K562 (cell line): ENCODE results near the gene FAM53C. TPM values are rescaled to one million over a fixed set of nuclear protein-coding genes. Genes with fewer than 3 reads are reported as not detected.

ENCODE experiments used
- ATAC-seq: fragments of 200-7000 bp; cut with Tn5 transposase; 3 replicates; pipeline ENCODE4 v1.9.1; 2020; ENCODE audit warnings: moderate library complexity
- BruUV-seq: library from RNA; stranded (reverse); fragments of 400-500 nt; replicated peaks from 2 replicates; lab custom pipeline; 2021; lab: Mats Ljungman, UMichigan
- CTCF ChIA-PET: fragments of 300-600 bp; formaldehyde crosslinking; extraction: SDS; loops from one replicate; lab custom pipeline; 2021; ENCODE audit warnings: low intra/inter-chr PET ratio; lab: Yijun Ruan, JAX
- POLR2A ChIA-PET: fragments of 300-600, 350-650 bp; sonication (Branson Sonifier 250); formaldehyde crosslinking; extraction: SDS; loops from one replicate; lab custom pipeline; 2021; ENCODE audit warnings: antibody characterized with exemption, inconsistent platforms; lab: Yijun Ruan, JAX
- DNase-seq, 4 experiments: peaks; one replicate each; pipeline versions ENCODE4 v3.0.0 to v3.0.0-alpha.2; 2011 to 2018; ENCODE audit warnings: low spot score in 3 of 4, mixed read lengths in 3 of 4; ENCODE audit errors: extremely low read depth in 1 of 4
- FAIRE-seq: peaks from 2 replicates; lab custom pipeline; 2011; peaks lifted over from hg19 to GRCh38; lab: Jason Lieb, UNC
- H2AFZ ChIP-seq: 2 replicates; pipeline ENCODE4 v1.6.0; 2011; ENCODE audit warnings: low read depth, low read length, control low read depth, inconsistent platforms
- H3K27ac ChIP-seq: fragments of 200-600 bp; 3 replicates; pipeline ENCODE4 v1.8.0; 2011; ENCODE audit warnings: low read depth, mild to moderate bottlenecking, control low read depth, inconsistent platforms, low read length, moderate library complexity, mixed read lengths; ENCODE audit errors: extremely low read depth
- H3K27me3 ChIP-seq, 2 experiments: fragments of 300-600 bp in 1 of 2; 2 replicates in 1 of 2; 3 replicates in 1 of 2; pipeline versions ENCODE4 v1.6.0 to v1.8.0; 2011; ENCODE audit warnings: inconsistent platforms in 2 of 2, low read length in 2 of 2, mild to moderate bottlenecking in 1 of 2, mixed read lengths in 1 of 2, moderate library complexity in 1 of 2; ENCODE audit not compliant: control insufficient read depth in 2 of 2, insufficient read depth in 2 of 2
- H3K36me3 ChIP-seq: fragments of 300-600 bp; 3 replicates; pipeline ENCODE4 v1.8.0; 2011; ENCODE audit warnings: mild to moderate bottlenecking, low read length, inconsistent platforms; ENCODE audit not compliant: control insufficient read depth, insufficient read depth
- H3K4me1 ChIP-seq, 2 experiments: fragments of 200-600 bp in 1 of 2; replicated peaks in 1 of 2; 2 replicates in 1 of 2; 3 replicates in 1 of 2; pipeline versions ENCODE4 v1.5.1 to v1.8.0; 2011; ENCODE audit warnings: inconsistent platforms in 2 of 2, low read length in 2 of 2, mild to moderate bottlenecking in 1 of 2, mixed read lengths in 1 of 2, moderate library complexity in 1 of 2; ENCODE audit not compliant: control insufficient read depth in 2 of 2, insufficient read depth in 2 of 2
- H3K4me2 ChIP-seq: 2 replicates; pipeline ENCODE4 v1.6.1; 2011; ENCODE audit warnings: low read length, control low read depth, inconsistent platforms, mixed read lengths; ENCODE audit not compliant: insufficient read depth
- H3K4me3 ChIP-seq: fragments of 200-600 bp; sonication (generic), shearing (Covaris generic); 2 replicates; pipeline ENCODE4 v1.5.1; 2016; ENCODE audit warnings: control low read depth, inconsistent platforms
- H3K79me2 ChIP-seq: fragments of 200-600 bp; 3 replicates; pipeline ENCODE4 v1.8.0; 2011; ENCODE audit warnings: low read length, inconsistent platforms; ENCODE audit not compliant: control insufficient read depth, insufficient read depth
- H3K9ac ChIP-seq, 2 experiments: 2 replicates each; pipeline versions ENCODE4 v1.6.0 to v1.6.1; 2011; ENCODE audit warnings: low read depth in 2 of 2, low read length in 2 of 2, control low read depth in 1 of 2, inconsistent platforms in 1 of 2, mild to moderate bottlenecking in 1 of 2, mixed read lengths in 1 of 2; ENCODE audit not compliant: insufficient read depth in 1 of 2
- H3K9me1 ChIP-seq: one replicate; pipeline ENCODE4 v1.6.0; 2011; ENCODE audit warnings: inconsistent platforms, mild to moderate bottlenecking, low read length, moderate library complexity; ENCODE audit not compliant: control insufficient read depth, insufficient read depth
- H3K9me3 ChIP-seq: replicated peaks from 2 replicates; pipeline ENCODE4 v1.5.1; 2011; ENCODE audit warnings: low read depth, low read length, inconsistent platforms; ENCODE audit not compliant: control insufficient read depth, insufficient read depth
- H4K20me1 ChIP-seq: replicated peaks from 2 replicates; pipeline ENCODE4 v1.6.1; 2011; ENCODE audit warnings: low read length, inconsistent platforms, mixed read lengths; ENCODE audit not compliant: control insufficient read depth, insufficient read depth
- ARID1B ChIP-seq: fragments of 450-650 bp; IDR thresholded peaks from 2 replicates; pipeline ENCODE4 v1.6.1; 2016; ENCODE audit warnings: antibody characterized with exemption, mild to moderate bottlenecking, inconsistent platforms
- BMI1 ChIP-seq: fragments of 150-350 bp; IDR thresholded peaks from 2 replicates; pipeline ENCODE4 v1.6.1; 2014; ENCODE audit warnings: low read length
- BRD4 ChIP-seq: fragments of 200-600 bp; sonication (generic); IDR thresholded peaks from 2 replicates; pipeline ENCODE4 v1.6.1; 2017; ENCODE audit warnings: inconsistent platforms
- CBFA2T3 ChIP-seq: fragments of 450-650 bp; IDR thresholded peaks from 2 replicates; pipeline ENCODE4 v1.6.1; 2017
- CHD4 ChIP-seq: fragments of 200-600 bp; sonication (generic); IDR thresholded peaks from 3 replicates; pipeline ENCODE4 v1.6.1; 2012; ENCODE audit warnings: low read depth, mild to moderate bottlenecking, mixed read lengths, low read length, inconsistent platforms; ENCODE audit not compliant: insufficient read depth, insufficient replicate concordance, poor library complexity, severe bottlenecking
- DPF2 ChIP-seq: fragments of 450-650 bp; IDR thresholded peaks from 2 replicates; pipeline ENCODE4 v1.6.1; 2016
- HIVEP1 ChIP-seq: fragments of 250-450 bp; sonication (Bioruptor Pico); IDR thresholded peaks from 2 replicates; pipeline ENCODE4 v1.4.0; 2020; ENCODE audit warnings: mild to moderate bottlenecking
- KDM4B ChIP-seq, 2 experiments: fragments of 450-650 bp in 1 of 2; sonication (generic) in 1 of 2; IDR thresholded peaks; 2 replicates each; pipeline ENCODE4 v1.6.1; 2016 to 2017; ENCODE audit warnings: borderline replicate concordance in 2 of 2, antibody characterized with exemption in 1 of 2, low read depth in 1 of 2, mild to moderate bottlenecking in 1 of 2
- NR2C1 ChIP-seq, 2 experiments: fragments of 450-650 bp; IDR thresholded peaks; 2 replicates each; pipeline ENCODE4 v1.6.1; 2017; ENCODE audit warnings: mild to moderate bottlenecking in 2 of 2, antibody characterized with exemption in 1 of 2, inconsistent platforms in 1 of 2, missing compliant biosample characterization in 1 of 2, missing genetic modification characterization in 1 of 2
- TCF3 ChIP-seq: sonication (generic); formaldehyde crosslinking; IDR thresholded peaks from 2 replicates; pipeline ENCODE4 v1.4.0; 2020; ENCODE audit warnings: mild to moderate bottlenecking, missing genetic modification reagents
- ZNF830 ChIP-seq: fragments of 250-450 bp; sonication (Bioruptor Pico); IDR thresholded peaks from 2 replicates; pipeline ENCODE4 v1.5.0; 2021; ENCODE audit warnings: mild to moderate bottlenecking
- WGBS: fragments of 100-300 bp; shearing (Covaris generic); methylation state at CpG from one replicate; pipeline ENCODE4 v1.1.6; 2016; ENCODE audit warnings: low coverage, mixed read lengths; ENCODE audit not compliant: insufficient coverage; ENCODE audit errors: missing lambda C conversion rate; 5-methylcytosine and 5-hydroxymethylcytosine counted together
- in situ Hi-C: fragments of 300-500 bp; cut with MboI; formaldehyde crosslinking; loops from 4 replicates; pipeline ENCODE4 v1.15.0; 2018; ENCODE audit warnings: inconsistent platforms, mixed read lengths
- intact Hi-C: fragments of 100-400 bp; cut with micrococcal nuclease; formaldehyde crosslinking; loops from 2 replicates; pipeline ENCODE4 v1.14.2; 2022
- polyA plus RNA-seq, 8 experiments: library from polyadenylated mRNA; depleted of rRNA in 4 of 8; stranded (reverse) in 5 of 8; unstranded in 3 of 8; fragments of >200 nt; fragmentation: Nextera tagmentation in 2 of 8; fragmentation: Illumina TruSeq in 1 of 8; extraction: Ambion mirVana in 2 of 8; extraction: Trizol in 1 of 8; gene quantifications; 2 replicates each; pipeline versions ENCODE4 v1.2.1 to v1.2.3, GENCODE V29; 2011 to 2014; ENCODE audit warnings: inconsistent platforms in 1 of 8, missing spikeins in 1 of 8
- total RNA-seq, 7 experiments: library from RNA; depleted of rRNA in 6 of 7; stranded (reverse); fragments of >200 nt in 6 of 7; fragmentation: Illumina TruSeq in 2 of 7; extraction: Trizol in 2 of 7; gene quantifications; 2 replicates each; pipeline versions ENCODE4 v1.2.1 to v1.2.3, GENCODE V29; 2011 to 2021; ENCODE audit warnings: low replicate concordance in 1 of 7
- TF ChIP-seq, protein P1 (sequence below): sonication (generic); IDR thresholded peaks from 2 replicates; pipeline ENCODE4 v1.6.1; 2016

Gene FAM53C
- total and polyA plus RNA-seq, 9 of the 15 experiments (the other 6 are each of a cell fraction or from before 2014, with no cell fraction given): 9.7 to 38.5 (median 25.2) TPM

DNA sequence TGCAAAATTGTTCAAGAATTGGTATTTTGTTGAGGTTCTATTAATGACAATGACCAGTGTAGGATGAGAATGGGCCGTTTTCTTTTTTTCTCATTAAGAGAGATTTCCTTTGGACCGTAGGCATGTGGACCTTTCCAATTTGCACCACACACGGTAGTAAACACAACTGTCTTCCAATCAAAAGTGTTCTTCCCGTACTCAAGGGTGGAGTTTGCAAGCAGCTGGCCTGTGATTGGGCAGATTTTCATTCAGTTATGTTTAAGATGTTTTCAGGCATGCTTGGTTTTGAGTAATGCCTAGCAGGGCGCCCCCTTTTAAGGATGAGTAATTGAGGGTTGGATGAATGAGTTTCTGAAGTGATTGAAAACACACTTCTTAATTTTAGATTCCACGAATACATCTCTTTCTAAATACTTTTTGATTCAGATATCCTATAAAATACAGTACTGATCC lies 16.9 kb downstream of the FAM53C start (continued):
- no peak for TF ChIP-seq KDM4B (IDR thresholded peaks at IDR 0.05; ENCODE audit: borderline replicate concordance in 2 of 2, low read depth in 1 of 2)
- no peak for TF ChIP-seq CHD4
- no peak for TF ChIP-seq NR2C1 (IDR thresholded peaks at IDR 0.05)
- no peak for TF ChIP-seq NR2C1 (tag; IDR thresholded peaks at IDR 0.05)
- no peak for TF ChIP-seq ZNF830 (CRISPR knock-in tag)
- TF ChIP-seq HIVEP1 (CRISPR knock-in tag): no peak
- TF ChIP-seq BMI1: no peak

DNA sequence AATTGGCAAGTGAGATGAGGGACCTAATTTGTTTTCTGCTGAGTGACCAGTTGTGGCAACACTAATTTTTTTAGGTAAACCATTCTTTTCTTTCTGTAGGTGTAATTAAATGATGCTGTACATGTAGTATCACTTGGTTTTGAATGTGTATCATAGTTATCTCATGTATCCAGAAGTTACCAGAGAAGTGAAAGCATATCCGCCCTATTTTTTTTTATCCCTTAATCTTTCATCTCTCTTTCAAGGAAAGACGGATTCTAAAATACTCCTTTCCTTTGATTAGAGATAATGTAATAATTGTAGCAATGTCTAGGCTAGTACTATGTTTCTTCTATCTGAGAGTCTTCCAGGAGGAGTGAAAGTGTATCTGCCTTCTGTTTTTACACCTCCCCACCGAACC lies 21.6 kb downstream of the FAM53C start:
- no TSS peak for BruUV-seq
- H3K27me3 ChIP-seq: no peaks in the 10 kb centered on the region
- FAIRE-seq (no peak), DNase-seq (no peak), ATAC-seq (peak; percentile 31; the same call in 2 of the 3 replicates)
- no peaks in the 10 kb centered on the region for H3K9me1 ChIP-seq
- in situ Hi-C loops: no loop called here
- H3K9me3 ChIP-seq: no peaks in the 10 kb centered on the region
- 2% methylated on average over 3 of the region's 3 CpGs for WGBS
- H4K20me1 ChIP-seq: peaks cover 19% of the 10 kb centered on the region
- H3K79me2 ChIP-seq: peaks cover 94% of the 10 kb centered on the region
- intact Hi-C loops: no loop called here
- no peak overlapping the region; the same call in 1 of the 2 replicates for H3K4me2 ChIP-seq
- peak overlapping the region in 1 of 2 experiments; percentile 11; a peak in 2 of 4 replicates for H3K9ac ChIP-seq
- H3K4me3 ChIP-seq: no peak overlapping the region
- CTCF ChIA-PET: interaction anchor here (0.7 kb wide), 1 partner anchor 10 kb away, joined by 3 read pairs; no protein-coding TSS in a partner anchor
- H3K27ac ChIP-seq: peak overlapping the region; percentile 17; the same call in 1 of the 3 replicates
- H2AFZ ChIP-seq: no peak overlapping the region
- H3K36me3 ChIP-seq: peaks cover 10% of the 10 kb centered on the region; the same call in 1 of the 3 replicates
- TF ChIP-seq ARID1B: peak; percentile 58
- TF ChIP-seq BRD4: no peak
- TF ChIP-seq, protein P1, sequence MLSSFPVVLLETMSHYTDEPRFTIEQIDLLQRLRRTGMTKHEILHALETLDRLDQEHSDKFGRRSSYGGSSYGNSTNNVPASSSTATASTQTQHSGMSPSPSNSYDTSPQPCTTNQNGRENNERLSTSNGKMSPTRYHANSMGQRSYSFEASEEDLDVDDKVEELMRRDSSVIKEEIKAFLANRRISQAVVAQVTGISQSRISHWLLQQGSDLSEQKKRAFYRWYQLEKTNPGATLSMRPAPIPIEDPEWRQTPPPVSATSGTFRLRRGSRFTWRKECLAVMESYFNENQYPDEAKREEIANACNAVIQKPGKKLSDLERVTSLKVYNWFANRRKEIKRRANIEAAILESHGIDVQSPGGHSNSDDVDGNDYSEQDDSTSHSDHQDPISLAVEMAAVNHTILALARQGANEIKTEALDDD: no peak
- peak; percentile 37; the same call in 1 of the 2 replicates for TF ChIP-seq CBFA2T3
- TF ChIP-seq DPF2: no peak
- peak; percentile 35 for TF ChIP-seq TCF3 (CRISPR knock-in tag)
- H3K4me1 ChIP-seq: peaks cover 3 to 14% of the 10 kb centered on the region in 2 experiments; a peak in 3 of 5 replicates
- POLR2A ChIA-PET: no interaction called here
